ENCODE results near the gene ITCH.
"Not testable (repeated sequence)": the region's sequence is repeated elsewhere in the genome, so short reads cannot be mapped to it uniquely, and the experiment has no call there.

ITCH gene

DNA sequence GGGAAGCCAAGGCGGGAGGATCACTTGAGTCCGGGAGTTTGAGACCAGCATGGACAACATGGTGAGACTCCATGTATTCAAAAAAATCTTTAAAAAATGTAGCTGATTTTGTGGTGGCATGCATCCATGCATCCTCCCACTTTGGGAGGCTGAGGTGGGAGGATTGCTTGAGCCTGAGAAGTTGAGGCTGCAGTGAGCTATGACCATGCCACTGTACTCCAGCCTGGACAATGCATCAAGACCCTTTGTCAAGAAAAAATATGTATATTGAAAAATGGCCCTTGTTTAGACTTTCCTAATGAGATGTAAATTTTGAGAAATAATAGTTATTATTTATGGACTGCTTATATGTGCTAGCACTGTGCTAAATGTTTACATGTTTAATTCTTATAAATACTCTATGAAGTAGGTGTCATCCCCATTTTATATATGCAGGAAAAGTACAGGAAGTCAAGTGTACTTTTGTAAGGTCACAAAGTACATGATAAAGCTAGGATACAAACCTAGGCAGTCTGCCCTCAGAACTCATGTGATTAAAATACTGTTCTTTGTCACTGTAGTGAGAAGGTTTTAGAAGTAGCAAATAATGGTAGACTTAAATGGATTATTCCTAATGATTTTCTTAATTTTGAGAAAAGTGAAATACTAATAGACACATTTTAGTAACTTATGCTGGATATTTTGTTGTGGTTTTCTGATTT is 58.8 kb downstream of the ITCH start:
- no peak for DNase-seq

DNA sequence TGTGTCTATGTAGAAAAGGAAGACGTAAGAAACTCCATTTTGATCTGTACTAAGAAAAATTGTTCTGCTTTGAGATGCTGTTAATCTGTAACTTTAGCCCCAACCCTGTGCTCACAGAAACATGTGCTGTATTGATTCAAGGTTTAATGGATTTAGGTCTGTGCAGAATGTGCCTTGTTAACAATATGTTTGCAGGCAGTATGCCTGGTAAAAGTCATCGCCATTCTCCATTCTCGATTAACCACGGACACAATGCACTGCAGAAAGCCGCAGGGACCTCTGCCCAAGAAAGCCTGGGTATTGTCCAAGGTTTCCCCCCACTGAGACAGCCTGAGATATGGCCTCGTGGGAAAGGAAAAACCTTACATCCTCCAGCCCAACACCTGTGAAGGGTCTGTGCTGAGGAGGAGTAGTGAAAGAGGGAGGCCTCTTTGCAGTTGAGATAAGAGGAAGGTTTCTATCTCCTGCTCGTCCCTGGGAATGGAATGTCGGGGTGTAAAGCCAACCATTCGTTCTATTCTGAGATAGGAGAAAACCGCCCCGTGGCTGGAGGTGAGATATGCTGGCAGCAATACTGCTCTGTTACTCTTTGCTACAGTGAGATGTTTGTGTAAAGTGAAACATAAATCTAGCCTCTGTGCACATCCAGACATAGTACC is 62.1 kb downstream of the ITCH start:
- DNase-seq: not testable (repeated sequence)

- DNase-seq: no peak
These were observed 63.0 kb downstream of the ITCH start for GRCh38 chr20:34426026-34426425.

DNA sequence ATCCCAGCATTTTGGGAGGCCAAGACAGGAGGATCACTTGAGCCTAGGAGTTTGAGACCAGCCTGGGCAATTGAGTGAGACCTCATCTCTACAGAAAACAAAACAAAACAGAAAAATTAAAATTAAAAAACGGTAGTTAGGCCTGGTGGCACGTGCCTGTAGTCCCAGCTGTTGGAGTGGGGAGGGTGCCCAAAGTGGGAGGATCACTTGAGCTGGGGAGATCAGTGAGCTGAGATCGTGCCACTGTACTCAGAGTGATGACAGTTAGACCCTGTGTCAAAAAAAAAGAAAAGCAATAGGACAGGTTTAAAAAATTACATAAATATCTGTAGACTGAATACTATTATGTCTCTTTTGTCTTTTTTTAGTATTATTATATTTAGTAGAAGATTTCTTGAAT is 64.3 kb downstream of the ITCH start:
- DNase-seq: no peak

DNA sequence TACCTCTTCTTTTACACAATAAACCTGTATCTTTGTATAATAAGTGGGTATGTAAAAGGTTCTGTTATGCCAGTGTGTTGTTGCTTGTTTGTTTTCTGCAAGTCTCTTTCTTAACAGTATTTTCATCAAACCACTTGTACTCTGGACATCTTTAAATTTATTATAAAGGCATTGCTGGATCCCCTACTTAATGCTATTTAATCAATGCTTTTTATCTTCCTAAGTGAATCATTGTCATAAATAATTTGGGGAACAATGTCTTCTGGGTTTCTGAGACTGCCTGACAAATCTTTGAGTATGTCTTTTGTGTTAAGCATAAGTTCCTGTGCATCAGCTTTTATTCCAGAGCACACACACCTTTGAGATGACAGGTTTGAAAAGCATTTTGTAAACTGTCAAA is 64.7 kb downstream of the ITCH start:
- DNase-seq: no peak

- DNase-seq: no peak
These were observed 68.1 kb downstream of the ITCH start for GRCh38 chr20:34431168-34431567.

GRCh38 chr20:34432663-34433062 is 69.6 kb downstream of the ITCH start:
- DNase-seq: not testable (repeated sequence)

DNA sequence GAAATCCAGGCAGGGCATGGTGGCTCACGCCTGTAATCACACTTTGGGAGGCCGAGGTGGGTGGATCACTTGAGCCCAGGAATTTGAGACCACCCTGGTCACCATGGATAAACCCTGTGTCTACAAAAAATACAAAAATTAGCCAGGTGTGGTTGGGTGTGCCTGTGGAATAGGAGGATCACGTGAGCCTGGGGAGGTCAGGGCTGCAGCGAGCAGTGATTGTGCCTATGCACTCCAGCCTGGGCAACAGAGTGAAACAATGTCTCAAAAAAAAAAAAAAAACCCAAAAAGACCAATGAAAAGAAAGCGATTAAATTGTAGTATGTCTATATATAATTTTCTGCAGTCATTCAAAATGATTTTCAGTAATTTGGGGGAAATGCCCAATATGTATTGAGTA is 70.3 kb downstream of the ITCH start:
- no peak for DNase-seq

DNA sequence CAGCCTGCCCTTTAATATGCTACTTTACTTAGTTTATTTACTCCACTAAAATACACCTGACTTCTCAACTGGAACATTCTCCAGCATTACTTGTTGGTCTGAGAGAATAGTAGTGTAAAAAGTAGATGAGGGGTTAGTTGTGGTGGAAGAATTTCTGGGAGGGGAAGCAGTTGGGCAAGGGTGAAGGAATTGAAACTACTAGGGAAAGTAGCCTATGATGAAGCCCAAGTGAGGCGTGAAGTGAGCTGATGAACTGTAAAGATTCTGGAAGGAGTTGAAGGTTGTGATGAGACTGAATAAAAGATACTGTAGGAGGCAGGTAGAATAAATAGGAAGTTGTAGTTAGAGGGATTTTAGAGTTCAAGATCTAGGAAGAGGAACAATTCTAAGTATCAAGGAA is 72.5 kb downstream of the ITCH start:
- DNase-seq: no peak

DNA sequence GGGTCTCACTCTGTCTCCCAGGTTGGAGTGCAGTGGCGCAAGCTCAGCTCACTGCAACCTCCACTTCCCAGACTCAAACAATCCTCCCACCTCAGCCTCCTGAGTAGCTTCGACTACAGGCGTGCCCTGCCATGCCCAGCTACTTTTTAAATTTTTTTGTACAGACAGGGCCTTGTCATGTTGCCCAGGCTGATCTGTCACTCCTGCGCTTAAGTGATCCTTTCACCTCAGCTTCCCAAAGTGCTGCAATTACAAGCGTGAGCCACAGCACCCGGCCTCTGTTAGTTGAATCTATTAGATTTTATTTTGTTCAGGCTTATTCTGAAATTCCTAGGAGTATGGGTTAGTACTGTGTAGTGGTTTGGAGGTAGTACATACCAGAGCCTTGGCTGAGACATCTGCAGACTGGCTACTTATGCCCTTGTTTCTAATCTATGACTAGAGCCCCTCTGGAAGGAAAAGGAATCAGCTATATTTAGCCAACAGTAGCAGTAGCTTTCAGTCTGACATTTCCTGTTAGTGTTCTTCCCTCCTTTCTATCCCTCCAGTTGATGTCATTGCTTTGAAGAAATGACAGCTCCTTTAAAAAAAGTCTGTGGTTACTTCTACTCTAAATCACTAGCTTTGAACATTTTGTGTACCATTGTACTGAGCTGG is 74.4 kb downstream of the ITCH start:
- no peak for DNase-seq

DNA sequence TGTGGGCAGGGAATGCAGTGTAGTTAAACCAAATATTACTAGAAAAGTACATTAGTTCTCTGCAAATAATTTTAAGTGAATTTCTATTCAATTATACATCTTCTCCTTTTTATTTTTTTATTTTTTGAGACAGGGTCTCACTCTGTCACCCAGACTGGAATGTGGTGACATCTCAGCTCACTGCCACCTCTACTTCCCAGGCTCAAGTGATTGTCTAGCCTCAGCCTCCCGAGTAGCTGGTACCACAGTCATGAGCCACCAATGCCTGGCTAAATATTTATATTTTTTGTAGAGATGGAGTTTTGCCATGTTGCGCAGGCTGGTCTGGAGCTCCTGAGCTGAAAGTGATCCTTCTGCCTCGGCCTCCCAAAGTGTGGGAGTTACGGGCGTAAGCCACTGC is 76.1 kb downstream of the ITCH start:
- no peak for DNase-seq

GRCh38 chr20:34441423-34441822 is 78.3 kb downstream of the ITCH start:
- DNase-seq: not testable (repeated sequence)

GRCh38 chr20:34443546-34443945 is 80.5 kb downstream of the ITCH start:
- no peak for DNase-seq

DNA sequence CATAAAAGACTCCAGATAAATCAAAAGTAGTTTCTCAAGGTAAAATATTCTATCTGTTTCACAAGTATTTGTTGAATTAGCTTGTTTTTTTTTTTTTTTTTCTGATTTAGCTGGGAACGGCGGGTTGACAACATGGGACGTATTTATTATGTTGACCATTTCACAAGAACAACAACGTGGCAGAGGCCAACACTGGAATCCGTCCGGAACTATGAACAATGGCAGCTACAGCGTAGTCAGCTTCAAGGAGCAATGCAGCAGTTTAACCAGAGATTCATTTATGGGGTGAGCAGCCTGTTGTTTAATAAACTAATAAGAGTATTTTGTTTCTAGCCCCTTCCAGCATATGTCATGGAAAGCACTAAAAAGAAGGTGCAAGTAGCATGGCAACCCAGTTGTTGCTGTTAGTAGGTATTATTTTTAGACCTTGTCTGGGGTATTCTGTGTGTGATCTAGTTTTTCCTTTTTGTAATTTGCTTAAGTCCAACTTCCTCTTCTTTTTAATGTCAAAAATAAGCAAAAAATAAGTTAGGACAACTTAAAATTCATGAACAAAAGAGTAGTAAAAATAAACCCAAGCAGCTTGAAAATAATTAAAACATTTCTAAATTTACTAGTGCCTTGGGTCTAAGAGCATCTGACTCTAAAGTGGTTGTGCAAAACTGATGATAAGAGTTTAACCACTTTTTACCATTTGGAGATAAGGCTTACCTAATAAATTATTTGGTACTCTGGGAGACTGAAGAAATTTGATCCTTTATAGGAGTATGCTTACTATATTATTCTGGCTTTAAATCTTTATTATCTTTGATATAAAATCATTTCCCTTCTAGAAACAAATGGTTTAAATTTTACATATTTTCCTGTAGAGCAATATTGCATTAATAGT is 82.3 kb downstream of the ITCH start:
- no peak for DNase-seq

GRCh38 chr20:34448517-34448916 is 85.4 kb downstream of the ITCH start:
- no peak for DNase-seq

- no peak for DNase-seq
These were observed 86.9 kb downstream of the ITCH start for GRCh38 chr20:34449674-34450592.

- no peak for DNase-seq
These were observed 89.4 kb downstream of the ITCH start for GRCh38 chr20:34452281-34452982.

- DNase-seq: no peak
These were observed 95.6 kb downstream of the ITCH start for GRCh38 chr20:34458631-34459030.

DNA sequence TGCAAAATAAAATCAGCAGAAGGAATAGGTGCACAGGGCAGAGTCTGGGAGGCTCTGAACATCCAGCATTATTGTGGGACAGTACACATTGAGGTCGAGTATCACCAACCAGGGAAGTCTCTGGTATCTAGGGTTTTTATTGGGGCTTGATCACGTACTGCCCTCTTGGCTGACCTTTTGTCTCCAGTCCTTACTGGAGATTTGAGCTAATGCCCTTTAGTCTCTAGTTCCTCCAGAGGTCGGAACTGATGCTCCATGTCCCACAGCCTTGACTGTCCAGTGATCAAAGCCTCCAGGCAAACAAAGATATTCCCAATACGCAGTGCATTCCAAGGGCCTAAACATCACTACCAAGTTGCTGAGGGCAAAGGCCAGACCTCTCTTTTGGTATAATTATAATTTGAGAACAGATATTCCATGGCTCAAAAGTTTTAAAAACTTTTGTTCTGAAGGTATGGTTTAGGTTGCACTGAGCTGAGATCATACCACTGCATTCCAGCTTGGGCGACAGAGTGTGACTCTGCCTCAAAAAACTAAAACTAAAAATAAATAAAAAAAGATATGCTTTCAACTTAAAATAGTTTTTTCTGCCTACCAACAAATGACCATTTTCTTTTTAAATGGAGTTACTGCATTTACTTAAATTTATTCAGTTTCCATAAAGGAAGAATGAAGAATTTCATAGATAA is 96.3 kb downstream of the ITCH start:
- no peak for DNase-seq

- no peak for DNase-seq
These were observed 98.7 kb downstream of the ITCH start for GRCh38 chr20:34461779-34462087.

DNA sequence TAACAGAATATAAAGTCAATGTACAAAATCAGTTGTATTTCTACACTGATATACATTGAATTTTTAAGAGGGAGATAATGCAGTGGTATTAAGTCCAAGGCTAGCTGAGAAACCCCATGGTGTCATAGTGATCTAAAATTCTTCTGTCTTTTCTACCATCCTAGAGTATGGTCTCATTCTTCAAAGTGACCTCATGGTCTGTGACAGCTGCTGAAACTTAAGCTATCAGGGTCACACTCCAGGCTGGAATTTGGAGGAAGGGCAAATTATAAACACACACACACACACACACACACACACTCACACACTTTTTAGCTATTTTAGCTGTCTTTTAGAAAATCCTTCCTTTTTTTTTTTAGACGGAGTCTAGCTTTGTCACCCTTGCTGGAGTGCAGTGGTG is 105.9 kb downstream of the ITCH start:
- DNase-seq: no peak

Measured in activated effector memory CD4-positive, alpha-beta T cell treated with Interleukin-2 at 50 U/mL for 16 hours (primary cell).